ENCODE measurements around the gene S100A12. TPM values are rescaled to one million over a fixed set of nuclear protein-coding genes. Genes with fewer than 3 reads are reported as not detected.

Gene S100A12
- total and polyA plus RNA-seq, 9 of the 15 experiments (the other 6 are each of a cell fraction or from before 2014, with no cell fraction given) = not detected

DNA sequence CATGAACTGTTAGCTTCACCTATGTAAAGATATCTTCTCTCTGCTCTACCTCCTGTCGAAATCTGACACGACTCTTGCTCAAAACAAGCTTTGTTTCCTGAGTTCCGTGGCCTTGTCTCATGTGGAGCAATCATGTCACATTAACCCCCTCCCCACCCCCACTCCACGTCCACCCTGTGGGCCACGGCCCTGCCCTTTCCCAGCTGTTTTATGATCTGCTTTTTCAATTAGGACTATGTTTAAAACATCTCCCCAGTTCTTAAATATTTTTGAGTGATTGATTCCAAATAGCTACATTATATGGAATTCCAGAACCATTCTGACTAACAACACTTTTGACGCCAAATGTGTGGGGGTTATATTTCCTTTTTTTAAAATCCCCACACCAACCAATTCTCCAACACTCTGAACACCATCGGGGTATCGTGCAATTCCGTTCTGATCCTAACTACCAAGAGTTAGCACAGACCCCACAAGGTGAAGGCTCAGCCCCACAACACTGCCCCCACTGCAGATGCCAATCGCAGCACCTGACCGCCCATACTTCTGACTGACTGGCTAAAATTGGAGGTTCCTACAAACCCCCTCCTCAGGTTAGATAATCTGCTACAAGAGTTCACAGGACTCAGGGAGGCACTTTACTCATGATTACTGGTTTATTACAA, 28.1 kb upstream of the S100A12 start:
- intact Hi-C loops (cut with micrococcal nuclease) = no loop called here
- no peak for TF ChIP-seq TAF15 (IDR thresholded peaks at IDR 0.05; ENCODE audit: low read depth, low read length)
- TF ChIP-seq NRF1 (conservative IDR thresholded peaks at IDR 0.05 in 1 of 2, IDR thresholded peaks at IDR 0.05 in 1 of 2) = no peak
- TF ChIP-seq, protein P1, sequence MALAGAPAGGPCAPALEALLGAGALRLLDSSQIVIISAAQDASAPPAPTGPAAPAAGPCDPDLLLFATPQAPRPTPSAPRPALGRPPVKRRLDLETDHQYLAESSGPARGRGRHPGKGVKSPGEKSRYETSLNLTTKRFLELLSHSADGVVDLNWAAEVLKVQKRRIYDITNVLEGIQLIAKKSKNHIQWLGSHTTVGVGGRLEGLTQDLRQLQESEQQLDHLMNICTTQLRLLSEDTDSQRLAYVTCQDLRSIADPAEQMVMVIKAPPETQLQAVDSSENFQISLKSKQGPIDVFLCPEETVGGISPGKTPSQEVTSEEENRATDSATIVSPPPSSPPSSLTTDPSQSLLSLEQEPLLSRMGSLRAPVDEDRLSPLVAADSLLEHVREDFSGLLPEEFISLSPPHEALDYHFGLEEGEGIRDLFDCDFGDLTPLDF (CRISPR knock-in tag; IDR thresholded peaks at IDR 0.05) = no peak
- TF ChIP-seq TBP (optimal IDR thresholded peaks at IDR 0.05; ENCODE audit: low read depth, low read length) = no peak
- no peak for TF ChIP-seq KAT2B (IDR thresholded peaks at IDR 0.05; ENCODE audit: low read depth, low read length)
- TF ChIP-seq BCOR (IDR thresholded peaks at IDR 0.05) = no peak
- TF ChIP-seq CBX3 (IDR thresholded peaks at IDR 0.05; ENCODE audit: borderline replicate concordance in 1 of 2, low read length in 2 of 2) = no peak
- no peak for TF ChIP-seq KLF16 (IDR thresholded peaks at IDR 0.05)
- TF ChIP-seq, protein P2, sequence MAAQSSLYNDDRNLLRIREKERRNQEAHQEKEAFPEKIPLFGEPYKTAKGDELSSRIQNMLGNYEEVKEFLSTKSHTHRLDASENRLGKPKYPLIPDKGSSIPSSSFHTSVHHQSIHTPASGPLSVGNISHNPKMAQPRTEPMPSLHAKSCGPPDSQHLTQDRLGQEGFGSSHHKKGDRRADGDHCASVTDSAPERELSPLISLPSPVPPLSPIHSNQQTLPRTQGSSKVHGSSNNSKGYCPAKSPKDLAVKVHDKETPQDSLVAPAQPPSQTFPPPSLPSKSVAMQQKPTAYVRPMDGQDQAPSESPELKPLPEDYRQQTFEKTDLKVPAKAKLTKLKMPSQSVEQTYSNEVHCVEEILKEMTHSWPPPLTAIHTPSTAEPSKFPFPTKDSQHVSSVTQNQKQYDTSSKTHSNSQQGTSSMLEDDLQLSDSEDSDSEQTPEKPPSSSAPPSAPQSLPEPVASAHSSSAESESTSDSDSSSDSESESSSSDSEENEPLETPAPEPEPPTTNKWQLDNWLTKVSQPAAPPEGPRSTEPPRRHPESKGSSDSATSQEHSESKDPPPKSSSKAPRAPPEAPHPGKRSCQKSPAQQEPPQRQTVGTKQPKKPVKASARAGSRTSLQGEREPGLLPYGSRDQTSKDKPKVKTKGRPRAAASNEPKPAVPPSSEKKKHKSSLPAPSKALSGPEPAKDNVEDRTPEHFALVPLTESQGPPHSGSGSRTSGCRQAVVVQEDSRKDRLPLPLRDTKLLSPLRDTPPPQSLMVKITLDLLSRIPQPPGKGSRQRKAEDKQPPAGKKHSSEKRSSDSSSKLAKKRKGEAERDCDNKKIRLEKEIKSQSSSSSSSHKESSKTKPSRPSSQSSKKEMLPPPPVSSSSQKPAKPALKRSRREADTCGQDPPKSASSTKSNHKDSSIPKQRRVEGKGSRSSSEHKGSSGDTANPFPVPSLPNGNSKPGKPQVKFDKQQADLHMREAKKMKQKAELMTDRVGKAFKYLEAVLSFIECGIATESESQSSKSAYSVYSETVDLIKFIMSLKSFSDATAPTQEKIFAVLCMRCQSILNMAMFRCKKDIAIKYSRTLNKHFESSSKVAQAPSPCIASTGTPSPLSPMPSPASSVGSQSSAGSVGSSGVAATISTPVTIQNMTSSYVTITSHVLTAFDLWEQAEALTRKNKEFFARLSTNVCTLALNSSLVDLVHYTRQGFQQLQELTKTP (IDR thresholded peaks at IDR 0.05; ENCODE audit: low read depth in 1 of 2, partially characterized antibody in 2 of 2) = no peak
- TF ChIP-seq CREM (IDR thresholded peaks at IDR 0.05; ENCODE audit: low read depth) = no peak
- H3K4me3 ChIP-seq = no peak overlapping the region
- CTCF ChIA-PET (ENCODE audit: low intra/inter-chr PET ratio) = no interaction called here
- H3K27ac ChIP-seq (ENCODE audit: extremely low read depth, low read depth, low read length) = no peak overlapping the region
- H3K9me3 ChIP-seq (replicated peaks; ENCODE audit: control insufficient read depth, insufficient read depth, low read depth, low read length) = no peaks in the 10 kb centered on the region
- FAIRE-seq = no peak
- no peak overlapping the region for H2AFZ ChIP-seq (ENCODE audit: low read depth, low read length)
- no TSS peak for BruUV-seq (replicated peaks)
- no peaks in the 10 kb centered on the region for H3K36me3 ChIP-seq (ENCODE audit: control insufficient read depth, insufficient read depth, low read length)
- peaks cover 12 to 39% of the 10 kb centered on the region in 2 experiments; a peak in 3 of 5 replicates for H3K27me3 ChIP-seq (ENCODE audit: control insufficient read depth in 2 of 2, insufficient read depth in 2 of 2, low read length in 2 of 2)
- H3K4me2 ChIP-seq (ENCODE audit: insufficient read depth, low read length) = no peak overlapping the region
- 4% methylated on average over 11 of the region's 11 CpGs for WGBS (ENCODE audit: insufficient coverage, low coverage, missing lambda C conversion rate)
- no peak overlapping the region for H3K9ac ChIP-seq (ENCODE audit: insufficient read depth in 1 of 2, low read depth in 2 of 2, low read length in 2 of 2)
- 0 out of 2 replicates have a peak, but pooled peaks cover 4% of the 10 kb centered on the region for H4K20me1 ChIP-seq (replicated peaks; ENCODE audit: control insufficient read depth, insufficient read depth, low read length)
- DNase-seq (ENCODE audit: extremely low read depth in 1 of 4, low spot score in 3 of 4) = no peak
- no peaks in the 10 kb centered on the region for H3K79me2 ChIP-seq (ENCODE audit: control insufficient read depth, insufficient read depth, low read length)
- in situ Hi-C loops (cut with MboI) = no loop called here
- H3K9me1 ChIP-seq (ENCODE audit: control insufficient read depth, insufficient read depth, low read length) = no peaks in the 10 kb centered on the region
- POLR2A ChIA-PET = no interaction called here
- ATAC-seq = no peak
- no peaks in the 10 kb centered on the region; a peak in 1 of 5 replicates for H3K4me1 ChIP-seq (replicated peaks in 1 of 2; ENCODE audit: control insufficient read depth in 2 of 2, insufficient read depth in 2 of 2, low read length in 2 of 2)
